ENCODE measurements around the gene FGF22.

The FGF22 gene

DNA sequence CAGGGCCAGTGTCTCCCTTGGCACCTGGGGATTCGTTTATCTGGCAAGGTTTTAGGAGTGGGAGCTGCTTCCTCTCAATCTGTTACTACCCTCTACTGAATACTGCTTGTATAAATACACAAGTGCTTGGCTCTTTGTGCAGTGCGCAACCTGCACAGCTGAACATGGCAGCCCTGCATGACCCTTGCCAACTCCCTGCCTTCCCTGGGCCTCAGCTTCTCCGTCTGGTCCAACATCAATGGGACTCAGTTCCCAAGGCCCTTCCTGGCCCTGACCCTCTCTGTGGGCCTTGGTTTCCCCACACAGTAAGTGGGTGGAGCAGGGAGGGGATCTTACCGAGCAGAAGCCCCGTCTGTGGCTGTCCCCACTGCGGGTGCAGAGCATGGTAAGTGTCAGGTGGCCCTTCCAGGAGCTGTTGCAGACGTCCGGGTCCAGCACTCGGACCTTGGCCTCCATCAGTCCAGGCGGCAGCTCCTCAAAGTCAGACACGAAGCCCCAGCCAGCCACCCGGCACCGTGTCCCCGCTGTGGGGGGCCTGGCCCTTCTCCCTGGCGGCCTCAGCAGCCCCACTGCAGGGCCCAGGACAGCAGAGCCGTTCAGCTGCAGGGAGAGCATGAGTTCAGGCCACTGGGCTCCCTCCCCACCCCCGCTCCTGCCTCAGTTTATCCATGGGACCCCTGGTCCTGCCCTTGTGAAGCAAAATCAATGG, 47.1 kb downstream of the FGF22 start:
- no peak for DNase-seq (ENCODE audit: low read depth)
- TF ChIP-seq, protein P1, sequence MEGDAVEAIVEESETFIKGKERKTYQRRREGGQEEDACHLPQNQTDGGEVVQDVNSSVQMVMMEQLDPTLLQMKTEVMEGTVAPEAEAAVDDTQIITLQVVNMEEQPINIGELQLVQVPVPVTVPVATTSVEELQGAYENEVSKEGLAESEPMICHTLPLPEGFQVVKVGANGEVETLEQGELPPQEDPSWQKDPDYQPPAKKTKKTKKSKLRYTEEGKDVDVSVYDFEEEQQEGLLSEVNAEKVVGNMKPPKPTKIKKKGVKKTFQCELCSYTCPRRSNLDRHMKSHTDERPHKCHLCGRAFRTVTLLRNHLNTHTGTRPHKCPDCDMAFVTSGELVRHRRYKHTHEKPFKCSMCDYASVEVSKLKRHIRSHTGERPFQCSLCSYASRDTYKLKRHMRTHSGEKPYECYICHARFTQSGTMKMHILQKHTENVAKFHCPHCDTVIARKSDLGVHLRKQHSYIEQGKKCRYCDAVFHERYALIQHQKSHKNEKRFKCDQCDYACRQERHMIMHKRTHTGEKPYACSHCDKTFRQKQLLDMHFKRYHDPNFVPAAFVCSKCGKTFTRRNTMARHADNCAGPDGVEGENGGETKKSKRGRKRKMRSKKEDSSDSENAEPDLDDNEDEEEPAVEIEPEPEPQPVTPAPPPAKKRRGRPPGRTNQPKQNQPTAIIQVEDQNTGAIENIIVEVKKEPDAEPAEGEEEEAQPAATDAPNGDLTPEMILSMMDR (conservative IDR thresholded peaks at IDR 0.05; ENCODE audit: low read depth, low read length) = no peak
- H3K4me3 ChIP-seq (ENCODE audit: low read depth, low read length) = no peak overlapping the region

DNA sequence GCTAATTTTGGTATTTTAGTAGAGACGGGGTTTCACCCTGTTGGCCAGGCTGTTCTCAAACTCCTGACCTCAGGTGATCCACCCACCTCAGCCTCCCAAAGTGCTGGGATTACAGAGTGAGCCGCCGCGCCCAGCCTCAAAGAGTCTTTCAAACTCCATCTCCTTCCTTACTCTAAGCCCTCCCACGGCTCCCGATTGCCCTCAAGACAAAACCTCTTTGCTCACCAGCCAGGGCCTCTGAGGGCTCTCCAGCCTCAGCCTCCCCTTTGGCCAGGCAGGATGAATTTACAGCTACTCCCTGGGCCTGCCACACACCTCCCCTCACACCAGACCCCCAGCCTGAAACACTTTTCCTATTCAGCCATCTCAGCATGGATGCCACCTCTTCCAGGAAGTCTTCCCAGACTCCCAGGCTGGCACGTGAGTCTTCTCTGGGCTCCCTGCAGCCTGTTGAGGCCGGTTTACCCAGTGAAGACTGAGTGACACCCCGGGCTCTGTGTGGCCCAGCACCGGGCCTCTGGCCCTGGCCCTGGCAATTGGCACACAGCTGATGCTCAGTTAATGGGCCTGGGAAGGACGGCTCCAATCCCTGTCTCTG, 48.0 kb downstream of the FGF22 start:
- H3K4me3 ChIP-seq (ENCODE audit: low read depth, low read length) = no peak overlapping the region
- DNase-seq (ENCODE audit: low read depth) = no peak
- TF ChIP-seq, protein P1 (conservative IDR thresholded peaks at IDR 0.05; ENCODE audit: low read depth, low read length) = no peak

DNA sequence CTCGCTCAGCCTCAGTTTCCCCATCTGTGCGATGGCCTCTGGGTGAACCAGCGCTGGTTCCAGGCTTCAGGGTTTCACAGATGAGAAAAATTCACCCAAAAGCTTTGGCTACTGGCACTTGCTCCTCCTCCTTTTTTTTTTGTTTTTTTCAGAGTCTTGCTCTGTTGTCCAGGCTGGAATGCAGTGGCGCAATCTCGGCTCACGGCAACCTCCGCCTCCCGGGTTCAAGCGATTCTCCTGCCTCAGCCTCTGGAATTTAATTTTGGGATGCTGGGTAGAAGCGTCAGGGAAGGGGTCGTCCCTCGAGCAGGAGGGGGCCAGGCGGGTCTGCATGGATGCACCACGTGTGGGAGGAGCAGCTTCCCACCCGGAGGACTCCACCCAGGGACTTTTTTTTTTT, 48.5 kb downstream of the FGF22 start:
- no peak for DNase-seq (ENCODE audit: low read depth)
- H3K4me3 ChIP-seq (ENCODE audit: low read depth, low read length) = no peak overlapping the region
- TF ChIP-seq, protein P1 (conservative IDR thresholded peaks at IDR 0.05; ENCODE audit: low read depth, low read length) = no peak

DNA sequence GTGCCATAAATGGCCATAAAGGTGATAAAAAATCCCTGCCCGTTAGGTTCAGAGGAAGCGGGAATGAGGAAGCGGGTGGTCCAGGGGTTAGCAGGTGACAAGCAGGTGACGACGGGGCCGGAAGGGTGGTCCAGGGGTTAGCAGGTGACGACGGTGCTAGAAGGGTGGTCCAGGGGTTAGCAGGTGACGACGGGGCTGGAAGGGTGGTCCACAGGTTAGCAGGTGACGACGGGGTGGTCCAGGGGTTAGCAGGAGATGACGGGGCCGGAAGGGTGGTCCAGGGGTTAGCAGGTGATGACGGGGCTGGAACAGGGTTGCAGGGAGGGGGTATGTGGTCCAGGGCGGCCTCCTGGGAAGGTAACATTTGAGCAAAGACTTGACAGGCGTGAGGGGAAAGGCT, 49.3 kb downstream of the FGF22 start:
- H3K4me3 ChIP-seq (ENCODE audit: low read depth, low read length) = no peak overlapping the region
- no peak for DNase-seq (ENCODE audit: low read depth)
- TF ChIP-seq, protein P1 (conservative IDR thresholded peaks at IDR 0.05; ENCODE audit: low read depth, low read length) = no peak

DNA sequence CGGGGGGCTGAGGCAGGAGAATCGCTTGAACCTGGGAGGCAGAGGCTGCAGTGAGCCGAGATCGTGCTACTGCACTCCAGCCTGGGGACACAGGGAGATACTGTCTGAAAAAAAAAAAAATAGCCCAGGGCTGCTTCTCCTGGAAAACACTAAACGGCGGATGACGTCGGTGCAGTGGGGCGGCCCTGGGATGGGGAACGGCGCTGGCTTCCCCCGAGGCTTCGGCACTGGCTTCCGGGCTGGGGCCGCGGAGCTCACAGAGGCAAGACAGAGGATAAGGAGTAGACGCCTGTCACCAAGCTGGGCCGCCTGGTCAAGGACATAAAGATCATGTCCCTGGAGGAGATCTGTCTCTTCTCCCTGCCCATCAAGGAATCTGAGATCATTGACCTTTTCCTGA, 50.5 kb downstream of the FGF22 start:
- no peak for DNase-seq (ENCODE audit: low read depth)
- TF ChIP-seq, protein P1 (conservative IDR thresholded peaks at IDR 0.05; ENCODE audit: low read depth, low read length) = no peak
- H3K4me3 ChIP-seq (ENCODE audit: low read depth, low read length) = no peak overlapping the region
